GM23338 (cell line): ENCODE results near the gene ZNF544. TPM values are rescaled to one million over a fixed set of nuclear protein-coding genes. Genes with fewer than 3 reads are reported as not detected.

Experiments used
- ATAC-seq: fragments of 200-7000 bp; cut with Tn5 transposase; 3 replicates; pipeline ENCODE4 v1.9.1; 2020
- DNase-seq: peaks from one replicate; pipeline ENCODE4 v3.0.0-alpha.2; 2015; ENCODE audit warnings: low spot score
- H2AFZ ChIP-seq: fragments of 200-600 bp; sonication (generic); 2 replicates; pipeline ENCODE4 v1.8.0; 2016; ENCODE audit warnings: antibody characterized with exemption, mild to moderate bottlenecking, moderate library complexity
- H3F3A ChIP-seq: fragments of 200-600 bp; sonication (generic); replicated peaks from 2 replicates; pipeline ENCODE4 v1.8.0; 2017; ENCODE audit warnings: antibody characterized with exemption, mixed run types, low read depth
- H3K27ac ChIP-seq: fragments of 200-600 bp; sonication (generic); 2 replicates; pipeline ENCODE4 v1.6.1; 2016; ENCODE audit warnings: low read depth
- H3K27me3 ChIP-seq: fragments of 200-600 bp; sonication (generic); 2 replicates; pipeline ENCODE4 v1.8.0; 2016; ENCODE audit warnings: mild to moderate bottlenecking, mixed run types, moderate library complexity; ENCODE audit not compliant: insufficient read depth
- H3K36me3 ChIP-seq: fragments of 200-600 bp; sonication (generic); 2 replicates; pipeline ENCODE4 v1.8.0; 2016; ENCODE audit warnings: mild to moderate bottlenecking; ENCODE audit not compliant: insufficient read depth
- H3K4me1 ChIP-seq: fragments of 200-600 bp; sonication (generic); 2 replicates; pipeline ENCODE4 v1.8.0; 2016; ENCODE audit warnings: mild to moderate bottlenecking, moderate library complexity; ENCODE audit not compliant: insufficient read depth
- H3K4me2 ChIP-seq: fragments of 200-600 bp; sonication (generic); 2 replicates; pipeline ENCODE4 v1.7.1; 2017; ENCODE audit warnings: mixed run types
- H3K4me3 ChIP-seq: fragments of 200-600 bp; sonication (generic); 2 replicates; pipeline ENCODE4 v1.6.1; 2016; ENCODE audit warnings: mixed run types
- H3K79me2 ChIP-seq: fragments of 200-600 bp; sonication (generic); replicated peaks from 2 replicates; pipeline ENCODE4 v1.8.0; 2017; ENCODE audit warnings: mild to moderate bottlenecking; ENCODE audit not compliant: insufficient read depth
- H3K9me2 ChIP-seq: fragments of 200-600 bp; sonication (generic); 2 replicates; pipeline ENCODE4 v1.8.0; 2017; ENCODE audit not compliant: insufficient read depth
- H4K20me1 ChIP-seq: fragments of 200-600 bp; sonication (generic); replicated peaks from 2 replicates; pipeline ENCODE4 v1.8.0; 2017; ENCODE audit warnings: mild to moderate bottlenecking; ENCODE audit not compliant: insufficient read depth
- H3K27ac Mint-ChIP-seq: 2 replicates; pipeline ENCODE4 v1.8.0; 2020; ENCODE audit warnings: inconsistent platforms, mild to moderate bottlenecking, moderate library complexity, mixed read lengths
- H3K27me3 Mint-ChIP-seq: 3 replicates; pipeline ENCODE4 v1.8.0; 2022; ENCODE audit warnings: low read depth, mild to moderate bottlenecking, moderate library complexity, mixed read lengths, inconsistent platforms; ENCODE audit not compliant: insufficient read depth, poor library complexity
- H3K36me3 Mint-ChIP-seq: 3 replicates; pipeline ENCODE4 v1.8.0; 2021; ENCODE audit warnings: low read depth, mild to moderate bottlenecking, inconsistent platforms, moderate library complexity, mixed read lengths
- H3K4me1 Mint-ChIP-seq: 3 replicates; pipeline ENCODE4 v1.8.0; 2020; ENCODE audit warnings: mild to moderate bottlenecking, inconsistent platforms, mixed read lengths
- H3K4me3 Mint-ChIP-seq: 3 replicates; pipeline ENCODE4 v1.8.0; 2021; ENCODE audit warnings: moderate library complexity, mild to moderate bottlenecking, inconsistent platforms, mixed read lengths
- H3K9me3 Mint-ChIP-seq: 3 replicates; pipeline ENCODE4 v1.8.0; 2020; ENCODE audit warnings: moderate library complexity, mild to moderate bottlenecking, inconsistent platforms, mixed read lengths
- ETS1 ChIP-seq: IDR thresholded peaks from 2 replicates; pipeline ENCODE4 v1.6.1; 2016; ENCODE audit warnings: antibody characterized with exemption
- EZH2 ChIP-seq: fragments of 200-600 bp; sonication (generic); IDR thresholded peaks from one replicate; pipeline ENCODE4 v1.8.0; 2017; ENCODE audit warnings: antibody characterized with exemption, mild to moderate bottlenecking, low read depth; ENCODE audit not compliant: unreplicated experiment
- EZH2phosphoT487 ChIP-seq: fragments of 200-600 bp; sonication (generic); IDR thresholded peaks from one replicate; pipeline ENCODE4 v1.8.1; 2018; ENCODE audit warnings: antibody characterized with exemption; ENCODE audit not compliant: unreplicated experiment
- POLR2AphosphoS5 ChIP-seq: IDR thresholded peaks from 2 replicates; pipeline ENCODE4 v1.6.1; 2016; ENCODE audit warnings: antibody characterized with exemption, low read depth
- REST ChIP-seq: IDR thresholded peaks from one replicate; pipeline ENCODE4 v1.6.1; 2018; ENCODE audit warnings: antibody characterized with exemption; ENCODE audit not compliant: unreplicated experiment
- polyA plus RNA-seq: library from polyadenylated mRNA; unstranded; fragments of >200 nt; fragmentation: Nextera tagmentation; extraction: Ambion mirVana; gene quantifications from 2 replicates; pipeline ENCODE4 v1.2.1, GENCODE V29; 2016
- total RNA-seq: library from RNA; depleted of rRNA; stranded (reverse); fragments of >200 nt; shearing (Covaris generic); gene quantifications from 2 replicates; pipeline ENCODE4 v1.2.3, GENCODE V29; 2014

ZNF544 gene
- total and polyA plus RNA-seq, 2 experiments from 2014 or later, result 29.4 to 93.9 TPM

- H3K36me3 Mint-ChIP-seq, result peaks cover 39% of the 10 kb centered on the region
These were observed 11.6 kb upstream of the ZNF544 start for GRCh38 chr19:58217069-58217481.

More at GRCh38 chr19:58217069-58217481, 11.6 kb upstream of the ZNF544 start:
- Mint-ChIP-seq H3K9me3 (peaks cover 65% of the 10 kb centered on the region), H3K4me3 (no peak overlapping the region), H3K27ac (no peak overlapping the region), H3K4me1 (no peaks in the 10 kb centered on the region), H3K27me3 (peaks cover 4% of the 10 kb centered on the region)
- no peaks in the 10 kb centered on the region for H3K27me3 ChIP-seq
- TF ChIP-seq POLR2AphosphoS5 (no peak), ETS1 (no peak), EZH2 (no peak), REST (no peak), EZH2phosphoT487 (no peak)
- no peak overlapping the region for H3K27ac ChIP-seq
- no peak overlapping the region for H3K4me2 ChIP-seq
- ATAC-seq, result peak; percentile 57
- H3K4me3 ChIP-seq, result no peak overlapping the region
- no peaks in the 10 kb centered on the region for H3K9me2 ChIP-seq
- 0 out of 2 replicates have a peak, but pooled peaks cover 3% of the 10 kb centered on the region for H3F3A ChIP-seq
- no peaks in the 10 kb centered on the region for H4K20me1 ChIP-seq
- H3K4me1 ChIP-seq, result no peaks in the 10 kb centered on the region
- H3K36me3 ChIP-seq, result peaks cover 14% of the 10 kb centered on the region
- peak; percentile 70 for DNase-seq
- no peaks in the 10 kb centered on the region for H3K79me2 ChIP-seq
- H2AFZ ChIP-seq, result peak overlapping the region; percentile 59; the same call in 1 of the 2 replicates
